Tibial nerve (tissue), 4 donors: ENCODE data around the gene PSTK. TPM values are rescaled to one million over a fixed set of nuclear protein-coding genes. Genes with fewer than 3 reads are reported as not detected.

ENCODE experiments used
- DNase-seq, 2 donors: peaks; one replicate each; pipeline ENCODE4 v3.0.0-alpha.2; 2019; ENCODE audit warnings: low spot score in 2 of 2
- H3K27ac ChIP-seq, 4 donors: fragments of 200-600 bp; sonication (generic) in 3 of 4; one replicate each; pipeline ENCODE4 v1.5.1; 2017 to 2019; ENCODE audit warnings: mild to moderate bottlenecking in 1 of 4
- H3K27me3 ChIP-seq, 2 donors: fragments of 200-600 bp; sonication (generic) in 1 of 2; one replicate each; pipeline versions ENCODE4 v1.5.1 to v1.6.0; 2017 to 2019
- H3K36me3 ChIP-seq, 3 donors: fragments of 200-600 bp; sonication (generic); one replicate each; pipeline ENCODE4 v1.5.1; 2018 to 2019
- H3K4me1 ChIP-seq, 4 donors: fragments of 200-600 bp; sonication (generic) in 3 of 4; one replicate each; pipeline ENCODE4 v1.5.1; 2017 to 2019
- H3K4me3 ChIP-seq, 4 donors: fragments of 200-600 bp; sonication (generic) in 3 of 4; one replicate each; pipeline ENCODE4 v1.5.1; 2017 to 2019; ENCODE audit warnings: mild to moderate bottlenecking in 1 of 4, moderate library complexity in 1 of 4
- H3K9me3 ChIP-seq, 4 donors: fragments of 200-600 bp; sonication (generic) in 3 of 4; one replicate each; pipeline ENCODE4 v1.5.1; 2017 to 2019
- EP300 ChIP-seq, 2 donors: sonication (generic); formaldehyde crosslinking; IDR thresholded peaks; one replicate each; pipeline ENCODE4 v1.6.1; 2017; ENCODE audit warnings: antibody characterized with exemption in 2 of 2, mild to moderate bottlenecking in 1 of 2
- POLR2A ChIP-seq, 2 donors: fragments of 450-650 bp; IDR thresholded peaks; one replicate each; pipeline ENCODE4 v1.6.1; 2017; ENCODE audit warnings: antibody characterized with exemption in 2 of 2, mild to moderate bottlenecking in 2 of 2, moderate library complexity in 2 of 2
- WGBS, 2 donors: methylation state at CpG; one replicate each; pipeline ENCODE4 v1.1.5; 2018; 5-methylcytosine and 5-hydroxymethylcytosine counted together
- total RNA-seq, 4 donors: library from RNA; depleted of rRNA; stranded (reverse); fragments of >200 nt; gene quantifications; one replicate each; pipeline ENCODE4 v1.1.0, GENCODE V29; 2016
- TF ChIP-seq, protein P1 (sequence below), 5 experiments: fragments of 200-600 bp in 3 of 5; fragments of 450-650 bp in 2 of 5; sonication (generic) in 3 of 5; IDR thresholded peaks; one replicate each; pipeline ENCODE4 v1.5.1; 2016 to 2019; ENCODE audit warnings: antibody characterized with exemption in 5 of 5, mild to moderate bottlenecking in 3 of 5, moderate library complexity in 2 of 5

The PSTK gene
- total RNA-seq, 4 donors from 2014 or later: 1.2 to 11.6 (median 3.9) TPM

DNA sequence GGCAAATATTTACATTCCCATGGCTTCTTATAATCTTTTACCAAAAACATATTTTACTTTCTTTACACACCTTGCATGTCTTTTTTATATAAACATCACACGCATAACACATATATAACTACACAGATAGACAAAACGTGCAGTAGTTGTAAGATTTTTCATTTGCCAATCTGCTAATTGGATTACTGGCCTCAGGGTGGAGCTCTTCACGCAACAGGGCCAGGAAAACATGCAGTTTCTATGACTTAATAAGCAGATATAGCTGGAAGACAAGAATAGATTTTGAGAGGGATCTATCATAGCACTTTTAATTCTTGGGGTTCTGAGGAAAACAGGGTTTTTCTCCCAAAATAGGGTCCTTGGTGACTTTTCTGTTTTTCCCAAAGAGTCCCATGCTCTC lies 41.3 kb downstream of the PSTK start:
- Histone ChIP-seq H3K27ac (no peak overlapping the region), H3K36me3 (no peaks in the 10 kb centered on the region), H3K9me3 (no peaks in the 10 kb centered on the region), H3K27me3 (no peaks in the 10 kb centered on the region), H3K4me3 (no peak overlapping the region), H3K4me1 (no peaks in the 10 kb centered on the region)
- 68 to 72% methylated on average over 3 of the region's 3 CpGs for WGBS, 2 donors
- TF ChIP-seq POLR2A (IDR thresholded peaks at IDR 0.05) (no peak), EP300 (IDR thresholded peaks at IDR 0.05) (no peak)
- TF ChIP-seq, protein P1, sequence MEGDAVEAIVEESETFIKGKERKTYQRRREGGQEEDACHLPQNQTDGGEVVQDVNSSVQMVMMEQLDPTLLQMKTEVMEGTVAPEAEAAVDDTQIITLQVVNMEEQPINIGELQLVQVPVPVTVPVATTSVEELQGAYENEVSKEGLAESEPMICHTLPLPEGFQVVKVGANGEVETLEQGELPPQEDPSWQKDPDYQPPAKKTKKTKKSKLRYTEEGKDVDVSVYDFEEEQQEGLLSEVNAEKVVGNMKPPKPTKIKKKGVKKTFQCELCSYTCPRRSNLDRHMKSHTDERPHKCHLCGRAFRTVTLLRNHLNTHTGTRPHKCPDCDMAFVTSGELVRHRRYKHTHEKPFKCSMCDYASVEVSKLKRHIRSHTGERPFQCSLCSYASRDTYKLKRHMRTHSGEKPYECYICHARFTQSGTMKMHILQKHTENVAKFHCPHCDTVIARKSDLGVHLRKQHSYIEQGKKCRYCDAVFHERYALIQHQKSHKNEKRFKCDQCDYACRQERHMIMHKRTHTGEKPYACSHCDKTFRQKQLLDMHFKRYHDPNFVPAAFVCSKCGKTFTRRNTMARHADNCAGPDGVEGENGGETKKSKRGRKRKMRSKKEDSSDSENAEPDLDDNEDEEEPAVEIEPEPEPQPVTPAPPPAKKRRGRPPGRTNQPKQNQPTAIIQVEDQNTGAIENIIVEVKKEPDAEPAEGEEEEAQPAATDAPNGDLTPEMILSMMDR (IDR thresholded peaks at IDR 0.05): peak in 1 of 5 experiments; percentile 5
- no peak for DNase-seq

DNA sequence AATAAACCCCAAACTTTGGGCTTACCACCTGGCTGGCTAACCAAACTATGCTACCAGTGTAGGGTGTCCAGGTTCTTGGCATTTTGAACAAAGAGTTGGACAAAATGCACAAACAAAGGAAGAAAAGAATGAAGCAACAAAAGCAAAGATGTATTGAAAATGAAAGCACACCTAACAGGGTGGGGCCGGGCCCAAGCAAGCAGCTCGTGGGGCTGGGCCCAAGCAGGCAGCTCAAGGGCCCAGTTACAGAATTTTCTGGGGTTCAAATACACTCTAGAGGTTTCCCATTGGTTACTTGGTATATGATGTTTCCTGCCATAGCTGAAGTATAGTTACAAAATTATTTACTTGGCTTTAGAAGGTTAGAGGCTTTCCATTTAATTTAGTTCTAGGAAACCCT lies 44.3 kb downstream of the PSTK start:
- DNase-seq: no peak
- no peaks in the 10 kb centered on the region for H3K4me1 ChIP-seq
- H3K27me3 ChIP-seq: no peaks in the 10 kb centered on the region
- H3K36me3 ChIP-seq: no peaks in the 10 kb centered on the region
- no peak overlapping the region for H3K4me3 ChIP-seq
- 86 to 93% methylated on average over 2 of the region's 2 CpGs for WGBS, 2 donors
- TF ChIP-seq, protein P1 (IDR thresholded peaks at IDR 0.05): no peak
- TF ChIP-seq POLR2A (IDR thresholded peaks at IDR 0.05): no peak
- TF ChIP-seq EP300 (IDR thresholded peaks at IDR 0.05): no peak
- no peak overlapping the region for H3K27ac ChIP-seq
- H3K9me3 ChIP-seq: no peaks in the 10 kb centered on the region

DNA sequence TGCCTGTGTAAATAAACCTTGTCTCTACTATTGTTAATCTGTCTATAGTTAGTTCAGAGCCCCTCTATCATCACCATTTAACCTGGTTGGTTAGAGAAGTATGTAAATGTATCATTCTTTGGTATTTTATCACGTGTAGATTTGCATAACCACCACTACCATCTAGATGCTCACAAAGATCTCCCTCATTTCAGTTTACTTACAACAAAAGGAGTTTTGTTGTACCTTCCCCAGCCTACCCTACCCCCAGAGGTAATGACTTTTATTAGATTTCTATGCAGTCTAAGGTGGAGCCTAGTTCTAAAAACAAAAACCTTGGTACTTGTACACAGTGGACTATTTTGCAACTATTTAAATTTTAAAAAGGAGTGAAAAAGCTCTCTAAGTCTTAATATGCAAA lies 46.1 kb downstream of the PSTK start:
- TF ChIP-seq, protein P1 (IDR thresholded peaks at IDR 0.05): no peak
- TF ChIP-seq POLR2A (IDR thresholded peaks at IDR 0.05): no peak
- no peak for TF ChIP-seq EP300 (IDR thresholded peaks at IDR 0.05)
- H3K27me3 ChIP-seq: no peaks in the 10 kb centered on the region
- no peaks in the 10 kb centered on the region for H3K9me3 ChIP-seq
- H3K27ac ChIP-seq: no peak overlapping the region
- no peak for DNase-seq
- H3K4me1 ChIP-seq: no peaks in the 10 kb centered on the region
- H3K36me3 ChIP-seq: no peaks in the 10 kb centered on the region
- no peak overlapping the region for H3K4me3 ChIP-seq
- 31 to 33% methylated on average over 1 of the region's 1 CpG for WGBS, 2 donors

DNA sequence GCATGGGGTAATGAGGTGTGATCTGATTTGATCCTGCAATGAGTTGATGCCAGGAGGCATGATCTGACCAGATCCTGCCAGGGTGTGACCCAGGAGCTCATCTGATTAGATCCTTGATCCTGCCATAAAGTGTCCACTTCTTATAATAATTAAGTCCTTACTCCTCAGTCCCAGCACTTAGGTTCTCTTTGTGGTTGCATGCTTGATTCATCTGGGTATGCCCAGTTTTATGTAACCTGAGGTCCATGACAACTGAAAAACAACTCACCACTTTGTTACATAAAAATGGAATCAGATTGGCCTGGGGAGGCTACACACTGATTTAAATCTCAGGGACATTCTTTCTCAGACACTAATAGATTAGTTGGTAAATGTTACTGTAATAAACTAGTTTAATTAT lies 47.7 kb downstream of the PSTK start:
- no peak for TF ChIP-seq EP300 (IDR thresholded peaks at IDR 0.05)
- TF ChIP-seq, protein P1 (IDR thresholded peaks at IDR 0.05): no peak
- TF ChIP-seq POLR2A (IDR thresholded peaks at IDR 0.05): no peak
- Histone ChIP-seq H3K36me3 (no peaks in the 10 kb centered on the region), H3K27ac (no peak overlapping the region), H3K9me3 (no peaks in the 10 kb centered on the region), H3K4me1 (peaks cover 0 to 4% (median 0%) of the 10 kb centered on the region in 4 donors), H3K27me3 (no peaks in the 10 kb centered on the region), H3K4me3 (no peak overlapping the region)
- DNase-seq: no peak

DNA sequence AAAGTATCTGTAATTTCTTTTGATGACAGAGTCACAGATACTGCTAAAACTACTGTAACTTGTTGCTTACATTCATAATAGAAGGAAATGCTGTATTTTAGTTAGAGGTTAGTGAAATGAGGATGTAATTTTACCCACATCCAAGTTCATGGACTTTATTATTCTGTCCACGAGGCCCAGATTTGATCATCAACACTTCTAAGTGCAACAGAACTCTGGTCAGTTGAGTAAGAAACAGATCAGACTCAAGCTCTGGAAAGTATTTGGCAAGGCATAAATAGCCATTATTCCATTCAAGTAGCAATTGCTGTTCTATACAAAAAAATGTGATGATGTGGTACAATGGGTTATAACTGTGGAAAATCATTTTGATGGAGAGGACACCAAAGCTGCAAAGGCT lies 50.9 kb downstream of the PSTK start:
- TF ChIP-seq EP300 (IDR thresholded peaks at IDR 0.05) (no peak), POLR2A (IDR thresholded peaks at IDR 0.05) (no peak)
- TF ChIP-seq, protein P1 (IDR thresholded peaks at IDR 0.05): no peak
- 30 to 35% methylated on average over 1 of the region's 1 CpG for WGBS, 2 donors
- H3K27me3 ChIP-seq: no peaks in the 10 kb centered on the region
- no peaks in the 10 kb centered on the region for H3K9me3 ChIP-seq
- H3K27ac ChIP-seq: peak overlapping the region in 2 of 4 donors; percentile 7 to 38
- H3K36me3 ChIP-seq: peaks cover 0 to 18% (median 0%) of the 10 kb centered on the region in 3 donors
- no peak for DNase-seq
- no peak overlapping the region for H3K4me3 ChIP-seq
- H3K4me1 ChIP-seq: peaks cover 0 to 4% (median 0%) of the 10 kb centered on the region in 4 donors
